Neutrophil (primary cell): ENCODE measurements around the gene DFFB.

ENCODE experiments used
- H3K27ac ChIP-seq: fragments of 200-600 bp; sonication (generic); 2 replicates; pipeline ENCODE4 v1.5.1; 2016; ENCODE audit warnings: mild to moderate bottlenecking, moderate library complexity
- H3K27me3 ChIP-seq: fragments of 200-600 bp; sonication (generic); 2 replicates; pipeline ENCODE4 v1.6.0; 2016; ENCODE audit warnings: mild to moderate bottlenecking
- H3K36me3 ChIP-seq: fragments of 200-600 bp; sonication (generic); 2 replicates; pipeline ENCODE4 v1.5.1; 2017
- H3K4me1 ChIP-seq, 2 experiments: fragments of 200-600 bp in 1 of 2; sonication (generic) in 1 of 2; 1 replicate in 1 of 2; 2 replicates in 1 of 2; pipeline versions ENCODE4 v1.5.1 to v1.6.1; 2013 to 2016; ENCODE audit warnings: low read depth in 1 of 2, low read length in 1 of 2, mild to moderate bottlenecking in 1 of 2, moderate library complexity in 1 of 2; ENCODE audit not compliant: control insufficient read depth in 1 of 2, insufficient read depth in 1 of 2
- H3K4me3 ChIP-seq, 2 experiments: fragments of 200-600 bp in 1 of 2; sonication (generic) in 1 of 2; 1 replicate in 1 of 2; 2 replicates in 1 of 2; pipeline ENCODE4 v1.5.1; 2013 to 2016; ENCODE audit warnings: low read depth in 1 of 2, low read length in 1 of 2, mild to moderate bottlenecking in 1 of 2, moderate library complexity in 1 of 2
- H3K9me3 ChIP-seq: fragments of 200-600 bp; sonication (generic); 2 replicates; pipeline ENCODE4 v1.5.1; 2016
- TF ChIP-seq, protein P1 (sequence below): fragments of 200-600 bp; sonication (generic); IDR thresholded peaks from 2 replicates; pipeline ENCODE4 v1.5.1; 2016; ENCODE audit warnings: antibody characterized with exemption

DFFB gene

DNA sequence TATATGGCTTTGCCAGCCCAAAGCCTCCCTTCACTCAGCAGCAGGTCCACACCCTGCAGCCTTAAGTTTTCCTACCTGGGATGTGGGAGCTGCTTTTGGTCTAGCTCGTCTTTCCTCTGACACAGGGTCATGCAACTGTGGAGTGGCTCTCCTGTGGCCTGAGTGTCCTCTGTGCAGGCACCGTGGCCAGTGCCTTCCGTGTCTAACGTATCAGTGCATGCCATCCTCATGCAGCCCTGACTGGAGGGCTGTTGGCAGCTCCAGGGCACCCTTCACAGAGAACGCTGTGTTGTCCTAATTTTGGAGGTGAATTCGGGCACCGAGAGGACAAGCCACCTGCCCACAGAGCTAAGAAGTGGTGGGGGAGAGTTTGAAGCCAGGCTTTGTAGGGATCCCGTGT is 68.5 kb downstream of the DFFB start:
- H3K9me3 ChIP-seq, result no peaks in the 10 kb centered on the region
- H3K27ac ChIP-seq, result no peak overlapping the region
- TF ChIP-seq, protein P1, sequence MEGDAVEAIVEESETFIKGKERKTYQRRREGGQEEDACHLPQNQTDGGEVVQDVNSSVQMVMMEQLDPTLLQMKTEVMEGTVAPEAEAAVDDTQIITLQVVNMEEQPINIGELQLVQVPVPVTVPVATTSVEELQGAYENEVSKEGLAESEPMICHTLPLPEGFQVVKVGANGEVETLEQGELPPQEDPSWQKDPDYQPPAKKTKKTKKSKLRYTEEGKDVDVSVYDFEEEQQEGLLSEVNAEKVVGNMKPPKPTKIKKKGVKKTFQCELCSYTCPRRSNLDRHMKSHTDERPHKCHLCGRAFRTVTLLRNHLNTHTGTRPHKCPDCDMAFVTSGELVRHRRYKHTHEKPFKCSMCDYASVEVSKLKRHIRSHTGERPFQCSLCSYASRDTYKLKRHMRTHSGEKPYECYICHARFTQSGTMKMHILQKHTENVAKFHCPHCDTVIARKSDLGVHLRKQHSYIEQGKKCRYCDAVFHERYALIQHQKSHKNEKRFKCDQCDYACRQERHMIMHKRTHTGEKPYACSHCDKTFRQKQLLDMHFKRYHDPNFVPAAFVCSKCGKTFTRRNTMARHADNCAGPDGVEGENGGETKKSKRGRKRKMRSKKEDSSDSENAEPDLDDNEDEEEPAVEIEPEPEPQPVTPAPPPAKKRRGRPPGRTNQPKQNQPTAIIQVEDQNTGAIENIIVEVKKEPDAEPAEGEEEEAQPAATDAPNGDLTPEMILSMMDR, result no peak
- H3K4me1 ChIP-seq, result no peaks in the 10 kb centered on the region
- H3K27me3 ChIP-seq, result no peaks in the 10 kb centered on the region
- H3K36me3 ChIP-seq, result no peaks in the 10 kb centered on the region
- no peak overlapping the region for H3K4me3 ChIP-seq

DNA sequence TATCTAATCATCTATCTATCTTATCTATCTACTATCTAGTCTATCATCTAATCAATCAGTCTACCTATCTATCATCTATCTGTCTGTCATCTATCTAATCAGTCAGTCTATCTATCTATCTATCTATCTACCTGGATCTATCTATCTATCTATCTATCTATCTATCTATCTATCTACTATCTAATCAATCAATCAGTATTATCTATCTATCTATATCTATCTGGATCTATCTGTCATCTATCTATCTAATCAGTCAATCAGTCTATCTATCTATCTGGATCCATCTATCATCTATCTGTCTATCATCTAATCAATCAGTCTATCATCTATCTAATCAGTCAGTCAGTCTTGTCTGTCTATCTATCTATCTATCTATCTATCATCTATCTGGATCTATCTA is 69.7 kb downstream of the DFFB start:
- H3K36me3 ChIP-seq, result no peaks in the 10 kb centered on the region
- H3K27ac ChIP-seq, result no peak overlapping the region
- no peak overlapping the region for H3K4me3 ChIP-seq
- H3K27me3 ChIP-seq, result peaks cover 7% of the 10 kb centered on the region
- TF ChIP-seq, protein P1, result no peak
- H3K9me3 ChIP-seq, result no peaks in the 10 kb centered on the region
- no peaks in the 10 kb centered on the region for H3K4me1 ChIP-seq

DNA sequence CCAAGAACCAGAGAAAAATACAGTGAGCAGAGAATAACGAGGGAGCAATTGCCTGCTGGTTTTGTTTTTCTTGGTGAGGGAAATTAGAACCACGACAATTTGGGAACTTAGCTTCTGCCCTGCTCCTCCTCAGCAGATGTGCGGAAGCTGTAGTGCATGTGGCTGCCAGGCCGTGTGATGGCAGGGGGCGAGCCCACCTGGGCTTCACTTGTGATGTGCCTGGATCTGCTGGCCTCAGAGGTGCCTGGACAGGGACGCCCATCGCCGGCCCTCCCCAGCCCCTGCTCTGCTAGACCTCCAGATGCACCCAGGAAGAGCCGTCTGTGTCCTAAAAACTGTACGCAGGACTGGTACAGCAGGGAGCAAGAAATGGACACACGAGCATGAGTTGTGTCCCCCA is 71.3 kb downstream of the DFFB start:
- Histone ChIP-seq H3K4me3 (no peak overlapping the region), H3K27me3 (peaks cover 7% of the 10 kb centered on the region), H3K4me1 (no peaks in the 10 kb centered on the region), H3K27ac (no peak overlapping the region), H3K9me3 (no peaks in the 10 kb centered on the region), H3K36me3 (no peaks in the 10 kb centered on the region)
- TF ChIP-seq, protein P1, result no peak

DNA sequence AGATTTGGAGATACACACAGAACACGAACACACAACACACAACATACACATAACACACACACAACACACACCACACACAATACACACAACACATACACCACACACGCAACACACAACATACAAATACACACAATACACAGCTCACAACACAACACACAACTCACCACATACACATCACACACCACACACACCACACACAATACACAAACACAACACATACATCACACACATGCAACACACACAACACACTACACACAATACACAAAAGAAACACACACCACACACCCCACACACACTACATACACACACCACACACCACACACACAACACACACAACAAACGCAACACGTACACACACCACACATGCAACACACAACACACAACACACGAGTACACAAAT is 71.8 kb downstream of the DFFB start:
- Histone ChIP-seq H3K27me3 (peaks cover 7% of the 10 kb centered on the region), H3K27ac (no peak overlapping the region), H3K4me3 (no peak overlapping the region), H3K4me1 (no peaks in the 10 kb centered on the region), H3K36me3 (no peaks in the 10 kb centered on the region), H3K9me3 (no peaks in the 10 kb centered on the region)
- TF ChIP-seq, protein P1, result no peak

DNA sequence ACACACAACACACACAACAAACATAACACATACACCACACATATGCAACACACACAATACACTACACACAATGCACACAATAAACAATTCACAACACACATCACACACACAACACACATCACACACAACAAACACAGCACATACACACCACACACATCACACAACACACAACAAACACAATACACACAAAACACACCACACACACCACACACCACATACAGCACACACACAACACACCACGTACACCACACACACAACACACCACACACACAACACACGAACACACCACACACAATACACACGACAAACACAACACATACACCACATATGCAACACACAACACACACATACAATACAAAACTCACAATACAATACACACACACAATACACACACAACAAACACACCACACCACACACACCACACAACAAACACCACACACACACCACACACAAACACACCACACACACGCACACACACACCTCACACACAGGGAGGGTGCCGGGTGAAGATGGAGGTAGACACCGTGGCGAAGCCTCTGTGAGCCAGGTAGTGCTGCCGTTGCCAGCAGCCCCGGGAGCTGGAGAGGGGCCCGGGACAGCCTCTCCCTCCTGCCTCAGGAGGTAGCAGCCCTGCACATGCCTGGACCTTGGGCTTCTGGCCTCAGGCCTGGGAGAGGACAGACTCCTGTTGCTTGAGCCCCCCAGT is 73.2 kb downstream of the DFFB start:
- Histone ChIP-seq H3K27me3 (peaks cover 7% of the 10 kb centered on the region), H3K4me1 (no peaks in the 10 kb centered on the region), H3K36me3 (no peaks in the 10 kb centered on the region), H3K4me3 (no peak overlapping the region), H3K27ac (no peak overlapping the region), H3K9me3 (no peaks in the 10 kb centered on the region)
- TF ChIP-seq, protein P1, result no peak
